Measurements from ENCODE around the gene EVA1A.
"Not testable (repeated sequence)": the region's sequence is repeated elsewhere in the genome, so short reads cannot be mapped to it uniquely, and the experiment has no call there.

The EVA1A gene

GRCh38 chr2:75494137-75494769 is 66.5 kb downstream of the EVA1A start:
- no peaks in the 10 kb centered on the region for H3K36me3 ChIP-seq (ENCODE audit: control insufficient read depth, insufficient read depth, low read length)
- H3K27me3 ChIP-seq (ENCODE audit: control insufficient read depth, insufficient read depth, low read length) = no peaks in the 10 kb centered on the region
- H3K4me3 ChIP-seq (ENCODE audit: low read length) = no peak overlapping the region
- H3K9me3 ChIP-seq (ENCODE audit: control insufficient read depth, low read length) = no peaks in the 10 kb centered on the region
- H3K9ac ChIP-seq (ENCODE audit: low read length) = no peak overlapping the region
- H3K4me1 ChIP-seq (ENCODE audit: control insufficient read depth, insufficient read depth, low read length) = no peaks in the 10 kb centered on the region

- H3K9me3 ChIP-seq (ENCODE audit: control insufficient read depth, low read length) = no peaks in the 10 kb centered on the region
- H3K36me3 ChIP-seq (ENCODE audit: control insufficient read depth, insufficient read depth, low read length) = no peaks in the 10 kb centered on the region
- no peaks in the 10 kb centered on the region for H3K27me3 ChIP-seq (ENCODE audit: control insufficient read depth, insufficient read depth, low read length)
- no peak overlapping the region for H3K9ac ChIP-seq (ENCODE audit: low read length)
- no peak overlapping the region for H3K4me3 ChIP-seq (ENCODE audit: low read length)
- H3K4me1 ChIP-seq (ENCODE audit: control insufficient read depth, insufficient read depth, low read length) = no peaks in the 10 kb centered on the region
Measured at GRCh38 chr2:75493230-75493629, 67.5 kb downstream of the EVA1A start.

- Histone ChIP-seq H3K36me3 (ENCODE audit: control insufficient read depth, insufficient read depth, low read length) (no peaks in the 10 kb centered on the region), H3K27me3 (ENCODE audit: control insufficient read depth, insufficient read depth, low read length) (no peaks in the 10 kb centered on the region), H3K9ac (ENCODE audit: low read length) (no peak overlapping the region), H3K9me3 (ENCODE audit: control insufficient read depth, low read length) (no peaks in the 10 kb centered on the region), H3K4me1 (ENCODE audit: control insufficient read depth, insufficient read depth, low read length) (no peaks in the 10 kb centered on the region), H3K4me3 (ENCODE audit: low read length) (no peak overlapping the region)
Measured at GRCh38 chr2:75491129-75491753, 69.5 kb downstream of the EVA1A start.

DNA sequence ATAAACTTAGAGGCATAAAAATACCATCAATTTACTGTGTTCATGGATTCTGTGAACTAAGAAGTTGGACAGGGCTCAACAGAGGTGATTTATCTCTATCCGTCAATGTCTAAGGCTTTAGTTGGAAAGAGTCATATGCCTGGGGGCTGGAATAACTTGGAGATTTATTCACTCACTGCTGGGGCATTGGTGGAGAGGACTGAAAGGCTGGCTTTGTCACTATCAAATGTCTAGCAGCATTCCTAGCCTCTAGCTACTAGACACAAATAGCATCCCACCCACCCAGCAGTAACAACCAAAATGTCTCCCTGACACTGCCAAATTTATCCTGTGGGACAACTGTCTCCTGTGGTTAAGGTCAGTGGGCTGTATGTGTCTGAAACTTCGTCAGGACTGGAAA is 71.0 kb downstream of the EVA1A start:
- H3K4me1 ChIP-seq (ENCODE audit: control insufficient read depth, insufficient read depth, low read length) = no peaks in the 10 kb centered on the region
- H3K36me3 ChIP-seq (ENCODE audit: control insufficient read depth, insufficient read depth, low read length) = no peaks in the 10 kb centered on the region
- H3K9me3 ChIP-seq (ENCODE audit: control insufficient read depth, low read length) = no peaks in the 10 kb centered on the region
- H3K27me3 ChIP-seq (ENCODE audit: control insufficient read depth, insufficient read depth, low read length) = no peaks in the 10 kb centered on the region
- no peak overlapping the region for H3K4me3 ChIP-seq (ENCODE audit: low read length)
- H3K9ac ChIP-seq (ENCODE audit: low read length) = no peak overlapping the region

GRCh38 chr2:75488157-75488556 is 72.6 kb downstream of the EVA1A start:
- no peaks in the 10 kb centered on the region for H3K36me3 ChIP-seq (ENCODE audit: control insufficient read depth, insufficient read depth, low read length)
- H3K9ac ChIP-seq (ENCODE audit: low read length) = no peak overlapping the region
- H3K27me3 ChIP-seq (ENCODE audit: control insufficient read depth, insufficient read depth, low read length) = no peaks in the 10 kb centered on the region
- no peaks in the 10 kb centered on the region for H3K9me3 ChIP-seq (ENCODE audit: control insufficient read depth, low read length)
- H3K4me1 ChIP-seq (ENCODE audit: control insufficient read depth, insufficient read depth, low read length) = no peaks in the 10 kb centered on the region
- no peak overlapping the region for H3K4me3 ChIP-seq (ENCODE audit: low read length)

GRCh38 chr2:75486735-75487134 is 74.0 kb downstream of the EVA1A start:
- H3K9ac ChIP-seq (ENCODE audit: low read length); H3K9me3 ChIP-seq (ENCODE audit: control insufficient read depth, low read length); H3K4me3 ChIP-seq (ENCODE audit: low read length); H3K27me3 ChIP-seq (ENCODE audit: control insufficient read depth, insufficient read depth, low read length); H3K4me1 ChIP-seq (ENCODE audit: control insufficient read depth, insufficient read depth, low read length); H3K36me3 ChIP-seq (ENCODE audit: control insufficient read depth, insufficient read depth, low read length): not testable (repeated sequence)

DNA sequence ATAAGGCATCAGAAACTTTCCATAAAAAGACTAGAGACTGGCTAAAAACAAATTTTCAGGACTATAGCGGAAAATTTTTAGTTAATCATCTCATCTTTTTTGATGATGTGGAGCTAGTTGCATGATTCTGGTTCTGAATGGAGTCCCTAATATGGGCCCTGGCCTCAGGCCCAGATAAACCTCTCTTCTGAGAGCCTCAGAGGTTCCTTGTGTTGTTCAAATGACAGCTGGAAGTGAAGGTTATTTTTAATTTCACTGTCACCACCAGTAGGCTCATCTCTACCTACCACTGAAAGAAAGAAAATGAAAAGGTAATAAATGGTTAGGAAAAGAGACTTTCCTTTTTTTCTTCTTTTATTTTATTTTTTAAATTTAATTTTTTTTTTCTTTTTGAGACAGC is 75.9 kb downstream of the EVA1A start:
- Histone ChIP-seq H3K27me3 (ENCODE audit: control insufficient read depth, insufficient read depth, low read length) (no peaks in the 10 kb centered on the region), H3K4me3 (ENCODE audit: low read length) (no peak overlapping the region), H3K4me1 (ENCODE audit: control insufficient read depth, insufficient read depth, low read length) (no peaks in the 10 kb centered on the region), H3K36me3 (ENCODE audit: control insufficient read depth, insufficient read depth, low read length) (no peaks in the 10 kb centered on the region), H3K9ac (ENCODE audit: low read length) (no peak overlapping the region), H3K9me3 (ENCODE audit: control insufficient read depth, low read length) (no peaks in the 10 kb centered on the region)

DNA sequence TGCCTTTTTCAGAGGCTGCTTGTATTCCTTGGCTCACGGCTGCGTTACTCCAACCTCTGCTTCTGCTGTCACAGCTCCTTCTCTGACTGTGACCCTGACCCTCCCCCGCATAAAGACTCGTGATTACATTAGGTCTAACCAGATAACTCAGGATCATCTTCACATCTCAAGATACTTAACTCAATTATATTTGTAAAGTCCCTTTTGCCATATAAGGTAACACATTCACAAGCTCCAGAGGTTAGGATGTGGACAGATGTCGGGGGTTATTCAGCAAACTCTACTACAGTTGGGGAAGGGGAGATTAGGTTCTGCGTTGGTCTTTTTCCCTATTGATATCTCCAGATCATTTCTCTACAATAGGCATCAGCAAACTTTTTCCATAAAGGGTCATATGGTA is 76.9 kb downstream of the EVA1A start:
- Histone ChIP-seq H3K4me1 (ENCODE audit: control insufficient read depth, insufficient read depth, low read length) (no peaks in the 10 kb centered on the region), H3K27me3 (ENCODE audit: control insufficient read depth, insufficient read depth, low read length) (no peaks in the 10 kb centered on the region), H3K9ac (ENCODE audit: low read length) (no peak overlapping the region), H3K9me3 (ENCODE audit: control insufficient read depth, low read length) (no peaks in the 10 kb centered on the region), H3K4me3 (ENCODE audit: low read length) (no peak overlapping the region), H3K36me3 (ENCODE audit: control insufficient read depth, insufficient read depth, low read length) (no peaks in the 10 kb centered on the region)

DNA sequence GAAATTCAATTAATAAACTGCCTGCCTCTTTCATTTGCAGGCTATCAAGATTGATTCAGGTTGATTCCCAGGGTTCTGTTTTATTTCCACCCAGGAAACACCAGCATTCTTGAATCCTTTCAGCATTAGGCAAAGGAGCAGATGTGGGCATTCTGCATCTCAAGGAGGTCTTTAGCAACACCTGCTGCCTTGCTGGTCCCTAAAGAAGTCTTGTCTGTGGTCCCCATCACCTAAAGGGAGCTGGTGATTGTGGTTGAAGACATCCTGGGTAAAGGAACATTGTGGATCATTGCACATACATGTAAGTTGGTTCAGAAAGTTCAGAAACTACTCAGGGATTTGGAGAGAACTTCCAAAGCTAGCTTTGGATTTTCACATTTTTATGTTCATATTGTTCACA is 78.3 kb downstream of the EVA1A start:
- H3K4me3 ChIP-seq (ENCODE audit: low read length) = no peak overlapping the region
- no peak overlapping the region for H3K9ac ChIP-seq (ENCODE audit: low read length)
- no peaks in the 10 kb centered on the region for H3K9me3 ChIP-seq (ENCODE audit: control insufficient read depth, low read length)
- no peaks in the 10 kb centered on the region for H3K4me1 ChIP-seq (ENCODE audit: control insufficient read depth, insufficient read depth, low read length)
- H3K36me3 ChIP-seq (ENCODE audit: control insufficient read depth, insufficient read depth, low read length) = no peaks in the 10 kb centered on the region
- H3K27me3 ChIP-seq (ENCODE audit: control insufficient read depth, insufficient read depth, low read length) = no peaks in the 10 kb centered on the region

DNA sequence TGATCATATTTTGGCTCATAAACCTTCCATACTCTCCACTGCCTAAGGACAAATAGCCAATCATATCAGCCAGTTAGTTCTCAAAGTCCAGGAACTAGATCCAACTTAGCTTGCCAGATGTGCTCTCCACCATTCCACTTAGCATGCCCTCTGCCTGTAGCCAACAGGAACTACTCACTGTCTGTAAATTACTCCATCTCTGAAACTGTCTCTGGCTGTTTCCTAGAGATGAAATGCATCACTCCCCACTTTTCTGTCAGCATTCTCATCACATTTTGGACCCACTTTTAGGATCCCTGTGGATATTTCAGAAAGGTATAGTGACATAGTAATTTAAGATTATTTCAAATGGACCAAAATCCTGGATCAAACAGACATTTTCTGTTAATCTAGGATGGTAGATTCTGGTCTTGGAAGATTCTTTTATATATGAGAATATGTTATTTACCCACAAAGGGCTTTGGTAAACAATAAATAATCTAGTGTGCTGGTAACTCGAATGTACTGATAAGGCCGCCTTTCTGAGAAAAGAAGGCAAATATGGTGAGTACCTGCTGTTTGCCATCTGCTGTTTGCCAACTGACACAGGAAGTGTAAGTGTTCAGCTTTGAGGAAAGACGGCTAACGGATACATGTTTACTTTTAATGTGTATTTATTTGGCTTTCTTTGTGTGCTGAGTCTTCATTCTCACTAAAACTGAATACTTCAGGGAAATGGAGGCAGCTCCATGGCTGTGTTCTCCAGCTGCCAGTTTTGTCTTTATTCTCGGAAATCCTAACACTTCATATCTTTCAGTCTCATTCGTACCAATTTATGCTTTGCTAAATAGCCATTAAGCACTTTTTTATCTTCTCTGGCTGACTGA is 79.5 kb downstream of the EVA1A start:
- no peaks in the 10 kb centered on the region for H3K4me1 ChIP-seq (ENCODE audit: control insufficient read depth, insufficient read depth, low read length)
- no peaks in the 10 kb centered on the region for H3K36me3 ChIP-seq (ENCODE audit: control insufficient read depth, insufficient read depth, low read length)
- H3K9ac ChIP-seq (ENCODE audit: low read length) = no peak overlapping the region
- no peak overlapping the region for H3K4me3 ChIP-seq (ENCODE audit: low read length)
- no peaks in the 10 kb centered on the region for H3K9me3 ChIP-seq (ENCODE audit: control insufficient read depth, low read length)
- H3K27me3 ChIP-seq (ENCODE audit: control insufficient read depth, insufficient read depth, low read length) = no peaks in the 10 kb centered on the region

- H3K4me1 ChIP-seq (ENCODE audit: control insufficient read depth, insufficient read depth, low read length); H3K27me3 ChIP-seq (ENCODE audit: control insufficient read depth, insufficient read depth, low read length): not testable (repeated sequence)
Measured at GRCh38 chr2:75477696-75478095, 83.0 kb downstream of the EVA1A start.

DNA sequence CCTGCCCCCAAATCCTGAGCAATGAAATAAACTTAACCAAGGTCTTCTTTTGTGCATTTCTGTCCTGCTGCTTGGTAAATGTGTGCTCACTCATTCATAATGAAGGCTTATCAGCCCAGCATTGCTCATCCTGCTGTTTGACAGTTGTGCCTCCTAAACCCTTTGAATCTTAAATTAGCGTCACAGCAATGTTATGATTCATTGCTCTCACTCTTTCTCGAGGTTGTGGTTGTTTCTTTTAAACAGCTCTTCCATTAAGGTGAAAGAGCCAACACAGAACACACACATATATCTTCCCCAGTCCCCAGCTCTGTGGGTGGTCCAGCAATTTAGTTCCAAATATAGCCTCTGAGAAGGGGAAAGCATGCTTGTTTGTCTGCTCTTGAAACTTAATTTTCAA is 84.0 kb downstream of the EVA1A start:
- Histone ChIP-seq H3K9me3 (ENCODE audit: control insufficient read depth, low read length) (no peaks in the 10 kb centered on the region), H3K36me3 (ENCODE audit: control insufficient read depth, insufficient read depth, low read length) (no peaks in the 10 kb centered on the region), H3K4me1 (ENCODE audit: control insufficient read depth, insufficient read depth, low read length) (no peaks in the 10 kb centered on the region), H3K4me3 (ENCODE audit: low read length) (no peak overlapping the region), H3K9ac (ENCODE audit: low read length) (no peak overlapping the region), H3K27me3 (ENCODE audit: control insufficient read depth, insufficient read depth, low read length) (no peaks in the 10 kb centered on the region)

More at GRCh38 chr2:75477696-75478095, 83.0 kb downstream of the EVA1A start:
- H3K36me3 ChIP-seq (ENCODE audit: control insufficient read depth, insufficient read depth, low read length); H3K9me3 ChIP-seq (ENCODE audit: control insufficient read depth, low read length); H3K9ac ChIP-seq (ENCODE audit: low read length); H3K4me3 ChIP-seq (ENCODE audit: low read length): not testable (repeated sequence)
